Measurements from ENCODE around the gene TYMP.
A peak's percentile ranks its signal among the peaks of the same experiment; 100 is the strongest.

DNA sequence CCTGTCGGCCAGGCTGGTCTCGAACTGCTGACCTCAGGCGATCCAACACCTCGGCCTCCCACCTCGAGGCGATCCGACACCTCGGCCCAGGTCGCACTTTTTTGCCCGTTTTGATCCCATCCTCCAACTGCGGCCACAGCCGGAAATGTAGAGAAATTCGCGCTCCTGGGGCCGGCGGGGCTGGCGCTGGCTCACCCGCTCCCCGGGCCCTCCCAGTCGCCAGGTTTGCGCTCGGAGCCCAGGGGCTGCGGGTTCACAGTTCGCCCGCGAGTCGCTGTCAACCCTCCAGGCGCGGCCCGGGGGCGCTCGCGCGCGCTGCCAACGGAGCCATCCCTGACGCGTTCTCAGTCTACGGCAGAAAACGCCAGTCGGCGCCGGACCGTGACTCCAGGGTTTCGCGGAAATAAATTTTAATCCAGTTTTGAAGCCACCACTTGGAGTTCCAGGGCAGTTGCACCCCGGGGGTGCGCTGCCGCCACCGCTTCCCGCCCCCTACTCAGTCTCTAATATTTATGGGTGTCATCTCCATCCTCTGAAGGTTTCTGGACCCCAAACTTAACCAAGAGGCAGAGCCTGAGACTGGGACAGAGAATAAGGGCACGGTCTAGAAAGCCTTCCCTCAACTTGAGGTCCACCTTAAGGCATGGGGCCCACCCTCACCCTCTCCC is 14.4 kb upstream of the TYMP start:
- TF ChIP-seq POLR2A (IDR thresholded peaks at IDR 0.05) (peak; percentile 54), CTCF (IDR thresholded peaks at IDR 0.05) (peak; percentile 48 to 65 (median 55))
